Keratinocyte (primary cell): Measurements from ENCODE around the gene CPNE7.

ENCODE experiments used
- EZH2 ChIP-seq: IDR thresholded peaks from one replicate; pipeline ENCODE4 v1.6.1; 2012; ENCODE audit warnings: inconsistent platforms, mild to moderate bottlenecking, low read length, moderate library complexity
- TF ChIP-seq, protein P1 (sequence below), 3 experiments: IDR thresholded peaks in 1 of 3; conservative IDR thresholded peaks in 1 of 3; optimal IDR thresholded peaks in 1 of 3; 2 replicates in 2 of 3; 3 replicates in 1 of 3; pipeline versions ENCODE3 to v1.5.1; 2011; ENCODE audit warnings: low read length in 3 of 3, mild to moderate bottlenecking in 3 of 3, moderate library complexity in 2 of 3, control low read depth in 1 of 3, inconsistent platforms in 1 of 3; ENCODE audit not compliant: insufficient read depth in 2 of 3; ENCODE audit errors: extremely low read depth in 1 of 3

DNA sequence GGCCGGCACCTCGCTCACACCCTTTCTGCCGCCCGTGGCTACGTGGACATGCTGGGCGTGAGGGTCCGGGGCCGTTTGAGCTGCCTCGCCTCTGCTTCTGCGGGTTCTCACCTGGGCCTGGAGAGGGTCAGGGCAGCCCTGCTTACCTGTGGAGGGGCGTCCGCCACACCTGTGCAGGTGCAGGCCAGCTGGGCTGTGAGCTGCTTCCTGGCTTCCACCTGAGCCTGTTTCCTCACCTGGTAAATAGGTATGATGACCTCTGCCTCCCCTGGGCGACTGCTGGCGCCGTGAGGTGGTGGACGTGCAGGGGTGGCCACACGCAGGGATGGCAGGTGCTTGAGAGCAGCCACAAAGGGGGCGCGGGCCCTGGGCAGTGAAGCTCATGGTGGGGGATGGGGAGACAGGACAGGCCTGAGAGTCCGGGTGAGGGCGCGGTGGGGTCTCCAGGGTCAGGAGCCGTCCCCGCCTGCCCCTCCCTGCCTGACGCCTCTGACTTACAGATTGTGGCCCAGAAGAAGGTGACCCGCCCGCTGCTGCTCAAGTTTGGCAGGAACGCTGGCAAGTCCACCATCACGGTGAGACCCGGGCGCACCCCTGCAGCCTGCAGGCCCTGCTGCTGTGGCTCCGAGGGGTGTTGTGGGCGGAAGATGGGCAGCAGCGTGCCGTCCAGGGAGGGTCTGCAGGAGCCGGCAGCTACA lies 7.8 kb downstream of the CPNE7 start:
- TF ChIP-seq, protein P1, sequence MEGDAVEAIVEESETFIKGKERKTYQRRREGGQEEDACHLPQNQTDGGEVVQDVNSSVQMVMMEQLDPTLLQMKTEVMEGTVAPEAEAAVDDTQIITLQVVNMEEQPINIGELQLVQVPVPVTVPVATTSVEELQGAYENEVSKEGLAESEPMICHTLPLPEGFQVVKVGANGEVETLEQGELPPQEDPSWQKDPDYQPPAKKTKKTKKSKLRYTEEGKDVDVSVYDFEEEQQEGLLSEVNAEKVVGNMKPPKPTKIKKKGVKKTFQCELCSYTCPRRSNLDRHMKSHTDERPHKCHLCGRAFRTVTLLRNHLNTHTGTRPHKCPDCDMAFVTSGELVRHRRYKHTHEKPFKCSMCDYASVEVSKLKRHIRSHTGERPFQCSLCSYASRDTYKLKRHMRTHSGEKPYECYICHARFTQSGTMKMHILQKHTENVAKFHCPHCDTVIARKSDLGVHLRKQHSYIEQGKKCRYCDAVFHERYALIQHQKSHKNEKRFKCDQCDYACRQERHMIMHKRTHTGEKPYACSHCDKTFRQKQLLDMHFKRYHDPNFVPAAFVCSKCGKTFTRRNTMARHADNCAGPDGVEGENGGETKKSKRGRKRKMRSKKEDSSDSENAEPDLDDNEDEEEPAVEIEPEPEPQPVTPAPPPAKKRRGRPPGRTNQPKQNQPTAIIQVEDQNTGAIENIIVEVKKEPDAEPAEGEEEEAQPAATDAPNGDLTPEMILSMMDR (optimal IDR thresholded peaks at IDR 0.05 in 1 of 3, IDR thresholded peaks at IDR 0.05 in 1 of 3, conservative IDR thresholded peaks at IDR 0.05 in 1 of 3; ENCODE audit: extremely low read depth in 1 of 3, insufficient read depth in 2 of 3, low read length in 3 of 3) = no peak
- TF ChIP-seq EZH2 = no peak
